ENCODE results near the gene UPK2.

The UPK2 gene

DNA sequence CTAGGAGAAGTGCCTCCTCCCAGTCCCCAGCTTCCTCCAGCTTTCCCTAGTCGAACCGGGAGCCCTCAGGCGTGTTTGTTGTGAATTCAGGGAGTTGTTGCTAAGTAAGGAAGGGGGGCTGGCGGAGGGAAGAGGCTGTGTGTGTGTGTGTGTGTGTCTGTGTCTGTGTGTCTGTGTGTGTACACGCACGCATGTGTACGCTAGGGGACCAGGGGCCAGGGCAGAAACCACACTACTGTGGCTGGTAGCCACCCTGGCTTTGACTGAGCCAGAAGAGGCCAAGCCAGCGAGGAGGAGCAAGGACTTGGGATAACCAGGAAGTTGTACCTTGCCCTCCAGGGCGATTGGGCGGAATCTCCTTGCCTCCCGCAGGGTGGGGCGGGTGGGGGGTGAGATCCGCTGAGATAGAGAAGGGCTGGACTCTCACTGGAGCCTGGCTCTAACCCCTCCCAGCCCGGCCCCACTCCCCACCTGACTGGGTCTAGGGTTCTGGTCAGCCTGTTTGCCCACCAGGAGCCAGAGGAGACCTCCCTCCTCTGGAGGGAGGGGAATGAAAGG is 37.9 kb upstream of the UPK2 start:
- DNase-seq = no peak

DNA sequence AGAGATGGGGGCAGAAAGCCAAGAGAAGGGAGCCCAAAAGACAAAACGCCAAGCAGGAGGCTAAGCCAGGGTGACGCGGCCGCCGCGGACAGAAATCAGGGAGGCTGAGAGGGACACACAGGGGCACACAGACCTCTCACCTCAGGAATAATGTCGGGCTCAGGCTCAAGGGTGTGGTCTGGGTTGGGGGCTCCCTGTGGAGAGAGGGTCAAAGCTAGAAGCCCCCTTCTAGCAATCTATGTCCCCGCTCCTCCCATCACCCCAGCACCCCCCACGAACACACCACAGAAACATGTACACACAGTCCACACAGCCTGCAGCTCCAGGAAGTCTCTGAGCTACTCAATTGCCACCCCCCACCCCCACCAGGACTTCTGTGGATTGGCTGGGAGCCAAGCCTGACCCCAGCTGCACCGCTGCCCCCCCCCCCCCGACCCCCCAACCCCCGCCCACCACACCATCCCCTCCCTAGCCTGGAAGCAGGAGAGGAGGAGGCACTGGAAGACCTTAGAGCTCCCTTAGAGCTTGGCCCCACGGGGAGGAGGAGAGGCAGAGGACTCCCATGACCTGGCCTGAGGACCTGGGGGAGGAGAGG is 37.3 kb upstream of the UPK2 start:
- no peak for DNase-seq

DNA sequence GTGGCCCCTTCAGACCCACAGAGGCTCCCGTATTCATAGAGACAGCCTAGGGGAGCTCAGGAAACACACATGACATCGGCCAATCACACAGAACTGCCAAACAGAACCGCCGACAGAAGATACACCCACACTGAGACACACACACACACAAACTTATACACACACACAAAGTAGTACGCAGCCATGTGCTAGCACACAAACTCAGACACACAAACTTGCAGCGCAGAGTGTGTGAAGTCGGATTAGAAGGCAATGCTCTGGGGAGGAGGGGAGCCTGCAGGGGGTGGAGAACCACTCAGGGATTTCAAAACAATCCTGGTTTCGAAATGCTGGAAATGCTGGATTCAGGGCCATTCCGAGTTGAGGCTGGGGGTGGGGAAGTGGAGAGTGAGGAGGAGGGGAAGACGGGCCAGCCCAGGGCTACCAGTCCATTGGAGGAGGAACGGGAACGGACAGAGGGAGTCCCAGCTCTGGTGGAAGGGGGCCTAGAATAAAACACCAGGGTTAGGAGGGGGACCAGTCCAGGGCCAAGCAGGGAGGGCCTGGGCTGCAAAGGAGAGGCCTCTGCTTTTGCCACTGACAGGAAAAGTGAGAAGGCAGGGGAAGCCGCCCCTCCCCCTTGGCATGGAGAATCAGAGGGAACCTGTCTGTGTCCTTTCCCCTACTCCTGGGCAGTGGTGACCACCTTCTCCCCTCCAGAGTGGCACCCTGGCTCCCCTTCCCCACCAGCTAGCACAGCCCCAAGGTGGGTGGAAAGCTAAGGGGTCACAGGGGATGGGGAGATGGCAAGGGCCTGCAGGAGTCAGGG is 34.8 kb upstream of the UPK2 start:
- DNase-seq = no peak

DNA sequence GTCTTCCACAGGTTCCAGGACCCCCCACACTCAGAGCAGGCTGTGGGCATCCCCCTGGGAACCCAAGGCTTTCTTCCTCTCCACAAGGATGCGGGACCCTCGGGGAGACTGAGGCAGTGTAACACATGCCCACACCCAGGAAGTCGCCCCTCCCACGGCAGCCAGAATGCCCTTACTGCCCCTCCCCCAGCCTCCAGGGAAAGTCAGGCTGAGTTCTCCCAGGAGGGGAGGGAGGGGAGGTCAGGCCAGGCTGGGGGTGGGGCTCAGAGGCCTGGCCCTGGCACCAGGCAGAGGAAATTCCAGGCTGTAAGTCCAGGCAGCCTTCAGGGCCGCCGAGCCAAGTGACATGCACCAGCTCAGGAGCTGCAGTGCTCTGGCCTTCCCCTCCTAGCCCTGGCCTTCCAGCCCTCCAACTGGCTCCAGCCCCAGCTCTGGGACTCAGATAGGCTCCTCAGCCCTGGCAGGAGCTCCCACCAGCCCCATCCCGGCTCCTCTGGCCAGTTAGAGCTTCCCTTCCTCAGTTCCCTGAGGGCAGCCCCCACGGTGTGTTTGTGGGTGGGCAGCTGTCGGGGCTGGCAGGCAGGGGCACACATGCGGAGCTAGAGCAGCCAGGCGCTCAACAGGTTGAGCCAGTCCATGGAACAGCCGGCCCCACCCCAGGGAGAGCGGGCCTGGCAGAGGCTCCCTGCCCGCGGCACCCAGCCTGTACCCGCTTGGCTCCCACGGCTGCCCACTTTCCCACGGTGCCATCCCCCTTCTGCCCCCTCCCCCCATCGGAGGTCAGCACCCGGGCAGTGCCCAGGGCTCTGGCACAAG is 34.0 kb upstream of the UPK2 start:
- DNase-seq = no peak

DNA sequence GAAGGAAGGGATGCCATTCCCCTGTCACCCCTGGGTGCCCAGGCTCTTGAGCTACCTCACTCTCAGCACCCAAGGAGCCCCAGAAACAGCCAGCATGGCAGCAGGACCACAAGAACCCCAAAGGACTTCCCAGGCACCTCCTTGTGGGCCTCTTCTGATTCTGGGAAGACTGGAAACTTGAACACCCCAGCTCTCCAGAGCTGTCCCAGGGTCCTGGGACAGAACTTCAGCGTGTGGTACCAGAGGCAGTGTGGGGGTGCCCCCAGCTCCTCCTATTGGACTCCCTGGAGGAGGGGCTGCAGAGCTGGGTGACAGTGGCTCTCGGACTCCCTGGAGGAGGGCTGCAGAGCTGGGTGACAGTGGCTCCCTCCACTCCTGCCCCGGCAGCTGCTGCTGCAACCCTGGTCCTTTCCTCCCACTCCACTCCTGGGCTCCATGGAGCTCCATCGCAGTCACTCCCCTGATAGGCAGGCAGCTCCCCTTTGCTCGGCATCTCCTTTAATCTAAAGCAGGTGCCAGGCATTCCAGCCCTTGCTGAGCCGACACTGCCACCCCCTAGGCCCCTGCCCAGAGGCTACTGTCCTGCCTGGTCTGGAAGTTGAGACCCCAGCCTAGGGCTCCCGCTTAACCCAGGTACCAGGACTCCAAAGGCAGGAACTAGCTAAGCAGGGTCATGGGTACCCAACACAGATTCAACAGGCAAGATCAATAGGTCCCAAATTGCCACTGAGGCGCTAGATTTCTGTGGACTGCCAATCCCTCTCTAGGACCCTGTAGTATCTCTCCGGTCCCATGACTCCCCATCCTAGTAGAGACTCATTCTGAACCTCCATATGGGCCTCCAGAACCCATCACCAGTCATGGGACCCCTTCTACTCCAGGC is 33.1 kb upstream of the UPK2 start:
- DNase-seq = no peak

DNA sequence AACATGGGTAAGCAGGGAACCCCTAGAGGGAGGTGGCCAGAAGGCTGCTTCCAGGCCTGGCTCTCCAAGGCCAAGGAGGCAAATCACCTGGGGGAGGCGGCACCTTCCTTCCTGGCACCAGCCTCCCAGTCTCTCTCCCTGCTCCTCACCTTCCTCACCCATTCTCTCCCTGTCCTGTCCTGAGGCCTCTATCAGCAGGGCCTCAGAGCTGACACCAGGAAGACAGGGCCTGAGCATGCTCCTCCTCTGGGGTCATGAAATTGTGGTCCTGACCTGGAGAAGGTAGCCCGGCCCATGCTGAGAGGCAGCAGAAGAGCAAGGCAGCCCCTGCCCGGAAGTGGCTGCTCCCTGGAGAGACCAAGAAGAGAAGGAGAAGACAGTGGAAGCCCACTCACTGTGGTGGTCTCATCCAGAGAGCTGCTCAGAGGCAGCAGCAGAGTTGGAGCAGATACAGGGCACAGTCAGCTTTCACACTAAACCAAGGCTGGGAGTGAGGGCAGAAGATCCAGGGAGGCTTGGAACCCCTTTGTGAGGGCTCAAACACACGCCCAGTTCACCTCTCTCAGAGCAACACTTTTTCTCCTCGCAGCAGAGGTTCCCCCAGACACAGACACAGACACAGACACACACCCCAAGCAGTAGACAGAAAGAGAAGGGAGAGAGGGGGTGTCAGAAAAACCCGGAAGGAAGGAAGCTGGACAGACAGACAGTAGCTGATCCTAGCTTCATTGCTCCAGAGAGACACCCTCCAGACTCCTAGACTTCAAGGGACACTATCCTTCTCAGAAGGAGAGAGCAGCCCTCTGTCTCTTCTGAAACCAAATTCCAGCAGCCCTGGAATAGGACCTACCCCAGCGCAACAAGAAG is 32.1 kb upstream of the UPK2 start:
- DNase-seq = no peak

DNA sequence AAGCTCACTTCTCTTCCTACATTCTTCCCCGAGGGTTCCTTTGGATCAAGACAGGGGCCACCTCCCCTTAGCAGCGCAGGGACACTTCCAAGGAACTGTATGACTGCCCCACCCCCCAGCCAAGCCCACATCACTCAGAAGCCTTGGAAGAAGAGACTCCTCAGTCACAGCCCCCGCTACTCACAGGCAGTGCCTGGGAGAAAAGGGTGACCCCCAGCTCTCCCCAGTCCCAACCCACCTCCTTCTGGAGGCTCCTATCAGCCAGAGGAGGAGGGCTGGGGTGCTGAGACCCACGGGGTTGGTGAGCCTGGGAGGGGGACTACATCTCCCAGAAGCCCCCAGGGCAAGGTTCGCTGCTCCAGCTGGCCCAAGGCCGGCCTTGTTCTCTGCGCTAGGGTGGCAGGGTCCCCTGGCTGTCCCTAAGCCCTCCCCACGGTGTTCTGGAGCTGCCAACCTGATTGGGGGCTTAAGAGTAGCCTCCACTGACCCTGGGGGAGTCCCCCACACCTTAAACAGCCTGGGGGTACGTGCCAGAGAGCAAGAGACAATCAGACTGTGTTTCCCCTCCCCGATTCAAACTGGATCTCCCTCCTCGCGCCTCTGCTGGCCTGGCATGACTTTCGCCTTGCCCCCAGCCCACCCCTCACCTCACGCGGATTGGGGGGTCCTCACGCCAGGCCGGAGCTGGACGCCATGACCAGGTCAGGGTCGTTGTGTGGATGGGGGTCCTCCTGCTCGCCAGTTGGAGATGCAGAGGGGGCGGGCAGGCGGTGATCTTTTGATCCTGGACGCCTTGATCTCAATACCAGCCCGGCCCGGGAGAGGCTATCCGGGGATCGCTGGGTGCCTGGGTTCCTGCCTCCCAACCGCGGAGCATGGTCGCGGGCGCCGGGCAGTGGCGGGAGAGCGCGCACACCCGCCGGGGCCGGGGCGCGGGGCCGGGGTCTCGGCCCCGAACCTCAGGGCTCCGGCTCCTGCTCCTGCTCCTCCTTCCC is 31.2 kb upstream of the UPK2 start:
- DNase-seq = no peak

DNA sequence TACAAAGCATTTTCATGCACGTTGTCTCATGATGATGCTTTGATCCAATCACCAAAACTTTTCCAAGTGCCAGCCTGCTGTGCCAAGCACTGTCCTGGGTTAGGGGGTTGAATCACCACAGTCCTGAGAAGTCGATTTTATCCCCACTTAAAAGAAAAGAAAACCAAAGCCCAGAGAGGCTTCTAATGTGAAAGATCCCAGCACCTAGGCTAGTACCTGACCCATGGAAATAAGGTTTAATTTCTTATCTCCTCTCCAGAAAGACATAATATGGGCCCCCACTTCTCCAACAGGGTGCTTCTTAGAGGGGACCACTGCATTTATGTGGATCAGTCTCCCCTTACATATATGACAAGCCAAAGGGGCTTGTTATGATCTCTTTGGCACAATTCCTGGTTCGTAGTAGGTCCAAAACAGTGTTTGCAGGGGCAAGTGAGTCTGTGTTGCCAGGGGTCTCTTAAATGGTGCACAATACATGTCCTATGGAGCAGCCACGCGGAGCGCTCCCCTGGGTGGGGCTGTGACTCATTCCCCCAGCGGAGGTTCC is 28.5 kb upstream of the UPK2 start:
- DNase-seq = no peak

DNA sequence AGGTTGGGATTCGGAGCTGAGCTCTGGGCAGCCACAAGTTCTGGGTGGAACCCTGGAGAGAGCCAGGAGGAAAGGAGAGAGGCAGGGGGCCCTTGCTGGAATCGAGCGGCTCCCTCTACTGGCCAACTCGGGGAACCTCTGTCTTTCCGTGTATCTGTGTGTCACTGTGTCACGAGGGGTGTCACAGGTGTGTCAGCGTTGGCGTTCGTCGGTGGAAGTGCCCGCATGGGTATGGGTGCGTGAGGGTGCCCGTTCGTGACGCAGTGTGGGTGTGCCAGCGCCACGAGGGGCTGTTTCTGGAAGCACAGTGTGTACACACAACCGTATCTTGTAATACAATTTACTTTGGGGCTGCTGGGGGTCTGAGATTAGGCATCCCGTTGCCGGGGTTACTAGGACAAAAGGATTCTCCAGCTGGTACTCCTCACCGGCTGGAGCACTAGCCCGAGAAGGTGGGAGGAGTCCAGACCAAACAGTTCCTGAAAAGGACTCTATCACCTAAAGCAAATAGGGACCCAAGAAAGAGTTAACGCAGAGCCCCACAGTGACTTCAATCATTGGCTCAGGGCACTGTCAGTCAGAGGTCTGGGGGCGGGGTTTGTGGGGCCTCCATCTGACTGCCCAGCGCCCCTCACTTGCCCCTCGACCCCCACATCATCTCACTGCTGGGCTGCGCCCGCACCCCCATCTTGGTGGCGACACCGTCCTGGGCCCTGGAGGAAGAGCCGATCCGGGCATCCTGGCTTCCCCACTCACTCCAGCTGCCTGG is 27.8 kb upstream of the UPK2 start:
- peak; percentile 67 to 87 for DNase-seq

DNA sequence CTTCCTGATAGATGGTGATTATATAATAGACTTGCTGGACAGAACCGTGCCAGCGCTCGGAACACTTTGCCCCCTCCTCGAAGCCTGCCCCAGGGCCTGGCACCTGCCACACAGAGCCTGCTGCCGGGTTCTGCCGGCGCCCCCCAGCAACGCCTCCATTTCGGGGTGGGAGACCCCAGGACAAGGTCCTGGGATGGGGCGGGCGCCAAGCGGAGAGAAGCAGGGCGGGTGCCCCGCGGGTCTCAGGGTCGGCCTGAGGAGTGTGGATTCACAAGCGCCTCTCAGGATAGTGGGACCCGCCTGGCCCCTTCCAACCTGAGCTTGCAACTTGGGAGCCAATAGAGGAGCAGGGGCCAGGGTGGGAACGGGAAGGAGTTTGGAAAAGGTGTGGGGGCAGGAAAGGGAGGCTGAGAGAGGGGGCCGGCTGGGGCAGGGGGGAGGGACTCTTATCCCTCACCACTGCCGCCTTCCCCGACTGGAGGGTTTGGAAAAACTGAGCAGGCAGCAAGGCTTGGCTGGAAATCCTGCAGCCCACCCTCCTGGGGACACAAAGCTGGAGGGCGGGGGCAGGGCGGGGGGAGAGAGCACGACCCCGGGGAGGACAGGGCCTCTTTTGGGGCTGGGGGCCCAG is 27.1 kb upstream of the UPK2 start:
- DNase-seq = peak; percentile 38 to 52

DNA sequence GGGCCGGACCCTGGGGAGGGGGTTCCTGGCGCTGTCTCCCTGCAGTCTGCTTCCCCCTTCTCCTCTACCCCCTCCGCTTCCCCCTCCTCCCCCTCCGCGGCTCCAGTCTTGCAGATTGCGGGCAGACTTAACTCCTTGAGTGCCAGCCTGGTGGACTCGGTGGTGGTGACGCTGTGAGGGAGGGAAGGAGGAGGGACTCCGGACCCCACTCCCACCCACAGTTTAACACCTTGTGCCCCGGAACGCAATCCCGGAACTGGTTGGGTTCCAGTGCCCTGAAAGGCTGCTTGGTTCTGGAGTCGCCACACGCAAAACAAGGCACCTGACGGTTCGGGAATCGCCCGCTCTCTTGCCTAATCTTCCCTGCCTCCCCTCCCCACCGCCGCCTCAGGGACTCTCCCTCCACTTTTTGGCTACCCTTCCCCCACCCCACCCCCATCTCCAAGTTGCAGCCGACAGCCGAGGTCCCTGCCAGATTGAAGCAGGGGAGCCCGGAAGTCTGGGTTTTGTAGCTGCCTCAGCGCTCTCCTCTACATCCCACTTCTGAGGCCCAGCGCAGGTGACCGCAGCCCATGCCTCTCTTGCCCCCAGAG is 26.5 kb upstream of the UPK2 start:
- DNase-seq = peak; percentile 50 to 55

DNA sequence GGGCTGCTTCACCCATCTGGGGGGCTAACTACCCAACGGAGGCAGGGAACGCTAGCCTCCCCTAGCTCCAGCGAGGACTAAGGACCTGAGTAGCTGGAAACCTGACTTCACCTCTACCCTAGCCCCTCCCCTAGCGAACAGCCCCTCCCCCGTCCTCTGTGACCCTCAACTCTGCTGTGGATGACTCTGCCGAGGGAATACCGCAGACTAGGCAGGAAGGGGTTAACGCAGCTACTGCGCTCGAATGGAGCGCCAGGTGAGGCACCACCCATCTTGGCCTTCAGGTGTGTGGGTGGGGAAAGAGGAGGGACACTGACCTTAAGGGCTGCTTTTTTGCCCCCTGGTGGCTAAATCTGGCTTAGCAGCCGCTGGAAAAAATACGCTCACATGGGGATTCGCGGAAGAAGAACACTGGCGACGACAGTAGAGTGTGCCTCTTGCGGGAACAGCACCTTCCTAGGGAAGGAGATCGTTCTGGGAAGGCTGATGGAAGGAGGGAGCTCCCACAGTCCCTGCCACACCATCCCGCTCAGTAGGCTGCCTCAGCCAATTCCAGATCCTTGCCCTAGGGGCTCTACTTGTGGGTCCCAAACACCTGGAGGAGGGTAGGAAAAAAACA is 25.9 kb upstream of the UPK2 start:
- peak; percentile 75 to 85 for DNase-seq

DNA sequence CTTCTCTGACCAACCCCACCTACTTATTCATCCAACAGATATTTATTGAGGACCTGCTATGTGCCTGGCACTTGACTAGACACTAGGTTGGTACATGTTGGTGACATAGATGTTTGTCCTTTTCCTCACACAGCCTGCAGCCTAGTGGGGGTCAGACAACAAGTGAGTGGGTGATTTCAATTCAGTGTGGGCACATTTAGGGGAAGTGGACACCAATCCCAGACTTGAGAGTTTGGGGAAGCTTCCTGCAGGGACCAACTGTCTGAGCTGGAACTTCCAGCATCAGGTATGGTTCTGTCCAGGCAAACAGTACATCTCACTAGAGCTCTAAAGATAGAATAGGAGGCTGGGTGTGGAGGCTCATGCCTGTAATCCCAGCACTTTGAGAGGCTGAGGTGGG is 24.5 kb upstream of the UPK2 start:
- no peak for DNase-seq

DNA sequence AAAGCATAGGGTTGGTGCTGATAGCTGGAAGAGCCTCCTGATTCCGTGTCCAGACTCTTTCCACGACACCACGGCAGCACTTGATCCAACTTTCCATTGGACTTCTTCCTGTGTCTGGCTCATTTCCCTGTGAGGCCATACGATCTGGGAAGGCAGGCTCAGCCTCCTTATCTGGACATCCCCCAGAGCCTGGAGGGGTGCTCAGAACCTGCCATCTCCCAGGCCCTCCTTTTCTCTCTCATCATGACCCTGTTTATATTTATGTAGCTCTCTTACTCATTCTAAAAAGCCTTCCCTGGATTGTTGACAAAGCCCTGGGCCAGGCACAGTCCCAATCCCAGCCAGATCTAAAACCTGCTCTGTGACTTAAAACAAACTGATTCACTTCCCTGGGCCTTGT is 22.6 kb upstream of the UPK2 start:
- DNase-seq = no peak

DNA sequence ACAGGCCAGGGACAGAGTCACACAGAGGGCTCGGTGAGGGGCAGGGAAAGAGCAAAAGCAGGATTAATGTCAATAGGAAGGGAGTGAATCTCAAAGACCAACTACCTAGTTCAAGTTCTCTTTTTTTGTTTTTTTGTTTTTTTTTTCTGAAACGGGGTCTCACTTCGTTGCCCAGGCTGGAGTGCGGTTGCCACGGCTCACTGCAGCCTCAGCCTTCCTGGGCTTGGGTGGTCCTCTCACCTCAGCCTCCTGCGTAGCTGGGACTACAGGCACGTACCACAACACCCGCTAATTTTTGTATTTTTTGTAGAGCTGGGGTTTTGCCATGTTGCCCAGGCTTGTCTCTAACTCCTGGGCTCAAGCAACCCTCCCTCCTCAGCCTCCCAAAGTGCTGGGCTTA is 20.7 kb upstream of the UPK2 start:
- DNase-seq = no peak

DNA sequence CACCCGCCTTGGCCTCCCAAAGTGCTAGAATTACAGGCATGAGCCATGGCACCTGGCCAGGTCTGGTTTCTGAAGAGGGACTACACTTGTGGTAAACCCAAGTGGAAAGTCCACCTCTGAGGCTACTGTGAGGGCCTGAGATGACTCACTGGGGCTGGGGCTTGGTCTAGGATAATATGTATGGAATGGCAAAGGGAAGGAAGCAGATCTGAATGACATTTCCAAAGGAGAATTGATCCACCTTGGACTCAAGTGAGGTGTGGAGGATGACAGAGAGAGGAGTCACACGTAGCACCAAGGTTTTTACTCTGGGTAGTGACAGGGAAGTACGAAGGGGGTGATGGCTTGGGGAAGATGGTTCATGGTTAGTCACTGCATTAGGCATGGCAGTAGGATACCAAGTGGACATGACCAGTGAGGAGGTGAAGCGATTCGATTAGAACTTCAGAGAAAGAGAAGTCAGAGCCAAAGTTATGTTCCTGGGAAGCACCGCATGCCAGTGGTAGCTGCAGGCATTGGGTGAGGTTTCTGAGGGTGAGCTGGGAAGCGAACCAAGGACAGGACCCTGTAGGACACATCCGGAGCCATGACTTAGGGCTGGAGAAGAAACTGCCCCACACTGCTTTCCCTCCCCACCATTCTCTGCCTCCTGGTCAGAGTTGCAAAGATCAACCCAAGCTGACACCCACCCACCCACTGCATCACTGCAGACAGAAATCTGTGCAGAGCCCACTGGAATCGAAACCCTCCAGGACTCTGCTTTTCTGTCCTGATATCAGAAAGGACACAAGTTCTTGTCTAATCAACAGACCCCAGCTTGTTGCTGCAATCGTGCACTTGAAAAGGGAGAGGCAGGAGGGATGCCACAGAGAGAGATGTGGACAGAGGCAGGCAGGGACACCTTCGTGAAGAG is 17.4 kb upstream of the UPK2 start:
- no peak for DNase-seq

Measured in NCI-H1930 (cell line).